NB4 (cell line): ENCODE measurements around the gene OTOS.

Experiments
- DNase-seq: peaks from one replicate; pipeline ENCODE4 v3.0.0; 2010; ENCODE audit warnings: low read depth
- H3K4me3 ChIP-seq: one replicate; pipeline ENCODE4 v1.5.1; 2011; ENCODE audit warnings: mild to moderate bottlenecking, low read depth, low read length, moderate library complexity
- MYC ChIP-seq: IDR thresholded peaks from 2 replicates; pipeline ENCODE4 v1.6.1; 2011; ENCODE audit warnings: low read depth, low read length
- POLR2A ChIP-seq: IDR thresholded peaks from 2 replicates; pipeline ENCODE4 v1.6.1; 2011; ENCODE audit warnings: mild to moderate bottlenecking; ENCODE audit not compliant: insufficient read length; ENCODE audit errors: extremely low read depth
- TF ChIP-seq, protein P1 (sequence below): IDR thresholded peaks from one replicate; pipeline ENCODE4 v1.5.1; 2012; ENCODE audit warnings: low read depth, low read length
- TF ChIP-seq, protein P2 (sequence below): IDR thresholded peaks from 2 replicates; pipeline ENCODE4 v1.6.1; 2011; ENCODE audit warnings: low read depth, low read length

Gene OTOS

DNA sequence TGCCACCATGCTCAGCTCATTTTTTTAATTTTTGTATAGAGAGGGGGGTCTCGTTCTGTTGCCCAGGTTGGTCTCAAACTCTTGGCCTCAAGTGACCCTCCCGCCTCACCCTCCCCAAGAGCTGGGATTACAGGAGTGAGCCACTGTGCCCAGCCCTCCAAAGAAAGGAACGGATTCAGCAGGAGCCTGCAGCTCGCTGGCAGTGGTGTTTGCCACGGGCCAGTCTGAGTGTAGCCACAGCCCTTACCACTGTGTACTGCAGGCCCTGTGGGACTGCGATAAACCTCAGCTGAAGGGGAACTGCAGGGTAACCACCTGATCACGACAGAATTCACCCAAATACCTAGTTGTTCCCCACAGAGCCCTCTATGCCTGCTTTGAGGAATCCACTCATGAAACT, 11.1 kb downstream of the OTOS start:
- no peak overlapping the region for H3K4me3 ChIP-seq
- no peak for DNase-seq
- TF ChIP-seq, protein P1, sequence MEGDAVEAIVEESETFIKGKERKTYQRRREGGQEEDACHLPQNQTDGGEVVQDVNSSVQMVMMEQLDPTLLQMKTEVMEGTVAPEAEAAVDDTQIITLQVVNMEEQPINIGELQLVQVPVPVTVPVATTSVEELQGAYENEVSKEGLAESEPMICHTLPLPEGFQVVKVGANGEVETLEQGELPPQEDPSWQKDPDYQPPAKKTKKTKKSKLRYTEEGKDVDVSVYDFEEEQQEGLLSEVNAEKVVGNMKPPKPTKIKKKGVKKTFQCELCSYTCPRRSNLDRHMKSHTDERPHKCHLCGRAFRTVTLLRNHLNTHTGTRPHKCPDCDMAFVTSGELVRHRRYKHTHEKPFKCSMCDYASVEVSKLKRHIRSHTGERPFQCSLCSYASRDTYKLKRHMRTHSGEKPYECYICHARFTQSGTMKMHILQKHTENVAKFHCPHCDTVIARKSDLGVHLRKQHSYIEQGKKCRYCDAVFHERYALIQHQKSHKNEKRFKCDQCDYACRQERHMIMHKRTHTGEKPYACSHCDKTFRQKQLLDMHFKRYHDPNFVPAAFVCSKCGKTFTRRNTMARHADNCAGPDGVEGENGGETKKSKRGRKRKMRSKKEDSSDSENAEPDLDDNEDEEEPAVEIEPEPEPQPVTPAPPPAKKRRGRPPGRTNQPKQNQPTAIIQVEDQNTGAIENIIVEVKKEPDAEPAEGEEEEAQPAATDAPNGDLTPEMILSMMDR, result no peak
- no peak for TF ChIP-seq MYC
- no peak for TF ChIP-seq POLR2A
- TF ChIP-seq, protein P2, sequence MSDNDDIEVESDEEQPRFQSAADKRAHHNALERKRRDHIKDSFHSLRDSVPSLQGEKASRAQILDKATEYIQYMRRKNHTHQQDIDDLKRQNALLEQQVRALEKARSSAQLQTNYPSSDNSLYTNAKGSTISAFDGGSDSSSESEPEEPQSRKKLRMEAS, result no peak

- no peak overlapping the region for H3K4me3 ChIP-seq
- DNase-seq, result no peak
- TF ChIP-seq MYC (no peak), POLR2A (no peak)
- TF ChIP-seq, protein P2, result no peak
- TF ChIP-seq, protein P1, result no peak
Observed at GRCh38 chr2:240128608-240129145, 11.8 kb downstream of the OTOS start.

DNA sequence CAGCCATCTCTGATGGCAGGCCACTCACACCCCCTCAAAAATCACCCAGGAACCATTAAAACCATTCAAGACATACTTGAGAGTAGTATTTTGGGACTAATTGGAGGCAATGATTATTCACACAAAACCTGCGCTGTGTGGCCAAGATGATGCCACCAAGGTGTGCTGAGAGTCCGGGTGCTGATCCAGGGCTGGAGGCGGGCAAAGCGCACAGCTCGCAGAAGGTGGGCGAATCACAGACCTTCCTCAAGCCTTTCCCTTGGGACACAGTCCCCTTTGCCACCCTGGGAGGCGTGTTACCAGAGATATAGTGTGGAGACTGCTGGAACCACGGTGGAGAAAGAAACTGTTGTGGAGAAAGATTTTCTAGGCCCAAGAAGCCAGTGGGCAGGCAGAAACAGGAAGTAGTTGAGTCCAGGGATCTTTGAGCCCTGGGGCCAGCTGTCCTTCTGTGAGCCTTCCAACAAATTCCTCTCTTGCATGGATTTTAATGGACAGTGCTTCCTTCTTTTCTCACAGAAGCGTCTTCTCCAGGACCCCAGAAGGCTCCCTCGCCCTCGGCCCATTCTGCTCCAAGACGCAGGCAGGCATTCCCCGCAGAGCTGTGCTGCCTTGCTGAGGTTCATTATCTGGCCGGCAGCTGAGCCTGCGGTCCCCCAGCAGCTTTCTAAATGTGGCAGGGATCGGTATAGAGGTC, 12.4 kb downstream of the OTOS start:
- H3K4me3 ChIP-seq, result no peak overlapping the region
- no peak for DNase-seq
- TF ChIP-seq MYC (no peak), POLR2A (no peak)
- TF ChIP-seq, protein P2, result no peak
- TF ChIP-seq, protein P1, result no peak

GRCh38 chr2:240127191-240127750, 13.2 kb downstream of the OTOS start:
- no peak for DNase-seq
- TF ChIP-seq, protein P2, result no peak
- TF ChIP-seq POLR2A, result no peak
- no peak overlapping the region for H3K4me3 ChIP-seq

DNA sequence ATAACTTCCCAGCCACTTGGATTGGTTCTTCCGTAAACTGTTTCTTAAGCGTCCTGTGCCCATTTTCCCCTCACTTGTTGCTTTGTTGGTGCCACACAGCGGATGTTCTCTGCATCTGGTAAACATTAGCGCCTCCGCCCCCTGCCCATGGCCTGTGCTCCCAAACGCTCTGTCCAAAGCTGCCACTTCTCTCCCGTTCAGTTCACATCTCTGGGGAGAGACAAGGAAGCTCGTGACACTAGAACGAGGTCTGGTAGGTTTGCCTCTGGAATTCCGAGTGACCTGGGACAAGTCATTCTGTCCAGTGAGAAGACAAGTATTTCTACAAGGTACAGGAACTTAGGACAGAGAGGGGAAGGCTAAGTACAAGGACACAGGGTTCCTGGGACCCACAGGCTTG, 13.7 kb downstream of the OTOS start:
- TF ChIP-seq, protein P1, result no peak
- TF ChIP-seq, protein P2, result no peak
- TF ChIP-seq POLR2A (no peak), MYC (no peak)
- no peak overlapping the region for H3K4me3 ChIP-seq
- DNase-seq, result no peak

- no peak overlapping the region for H3K4me3 ChIP-seq
- DNase-seq, result no peak
- TF ChIP-seq POLR2A, result no peak
- TF ChIP-seq MYC, result no peak
- TF ChIP-seq, protein P2, result no peak
- TF ChIP-seq, protein P1, result no peak
Observed at GRCh38 chr2:240125742-240126141, 14.7 kb downstream of the OTOS start.
